ENCODE results near the gene PRKCG.

PRKCG gene

DNA sequence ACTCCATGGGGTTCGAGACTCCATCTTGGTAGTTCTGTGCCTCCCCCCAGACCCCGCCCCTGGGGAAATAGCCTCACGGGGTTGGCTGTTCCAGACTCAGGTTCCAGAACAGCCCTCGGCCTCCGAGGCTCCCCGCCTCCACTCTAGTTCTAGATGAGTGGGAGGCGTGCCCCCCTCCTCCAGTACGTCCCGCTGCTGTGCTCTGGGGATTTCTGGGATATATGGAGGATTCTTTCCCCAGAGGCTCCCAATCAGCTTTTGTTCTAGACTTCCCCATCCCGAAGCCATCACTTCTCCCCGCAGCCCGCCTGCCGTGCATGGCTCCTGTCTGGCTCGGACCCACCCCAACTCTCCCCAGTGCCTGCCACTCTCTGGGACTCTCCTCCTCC lies 25.2 kb downstream of the PRKCG start:
- TF ChIP-seq, protein P1, sequence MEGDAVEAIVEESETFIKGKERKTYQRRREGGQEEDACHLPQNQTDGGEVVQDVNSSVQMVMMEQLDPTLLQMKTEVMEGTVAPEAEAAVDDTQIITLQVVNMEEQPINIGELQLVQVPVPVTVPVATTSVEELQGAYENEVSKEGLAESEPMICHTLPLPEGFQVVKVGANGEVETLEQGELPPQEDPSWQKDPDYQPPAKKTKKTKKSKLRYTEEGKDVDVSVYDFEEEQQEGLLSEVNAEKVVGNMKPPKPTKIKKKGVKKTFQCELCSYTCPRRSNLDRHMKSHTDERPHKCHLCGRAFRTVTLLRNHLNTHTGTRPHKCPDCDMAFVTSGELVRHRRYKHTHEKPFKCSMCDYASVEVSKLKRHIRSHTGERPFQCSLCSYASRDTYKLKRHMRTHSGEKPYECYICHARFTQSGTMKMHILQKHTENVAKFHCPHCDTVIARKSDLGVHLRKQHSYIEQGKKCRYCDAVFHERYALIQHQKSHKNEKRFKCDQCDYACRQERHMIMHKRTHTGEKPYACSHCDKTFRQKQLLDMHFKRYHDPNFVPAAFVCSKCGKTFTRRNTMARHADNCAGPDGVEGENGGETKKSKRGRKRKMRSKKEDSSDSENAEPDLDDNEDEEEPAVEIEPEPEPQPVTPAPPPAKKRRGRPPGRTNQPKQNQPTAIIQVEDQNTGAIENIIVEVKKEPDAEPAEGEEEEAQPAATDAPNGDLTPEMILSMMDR (IDR thresholded peaks at IDR 0.05; ENCODE audit: low read depth, low read length) = no peak
- no peak overlapping the region for H3K4me3 ChIP-seq (replicated peaks in 1 of 2; ENCODE audit: low read depth in 2 of 2, low read length in 2 of 2)
- no peak for DNase-seq (ENCODE audit: low read depth in 2 of 2)

DNA sequence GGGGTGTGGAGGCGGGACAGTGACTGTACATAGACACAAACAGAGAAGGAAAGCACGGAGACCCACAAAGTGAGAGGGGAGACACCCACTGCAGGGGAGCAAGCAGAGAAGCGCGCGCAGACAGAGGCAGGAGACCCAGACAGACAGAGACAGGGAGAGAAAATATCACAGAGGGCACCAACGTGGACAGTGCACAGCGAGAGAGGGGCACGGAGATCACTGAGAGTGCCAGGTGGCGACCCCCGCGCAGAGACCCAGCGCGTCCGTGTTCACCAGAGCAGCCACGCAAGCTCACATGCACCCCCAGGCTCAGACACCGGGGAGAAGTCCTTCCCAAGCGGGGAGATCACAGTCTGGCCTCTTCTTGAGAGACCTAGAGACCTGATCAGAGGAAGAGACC lies 25.7 kb downstream of the PRKCG start:
- no peak overlapping the region for H3K4me3 ChIP-seq (replicated peaks in 1 of 2; ENCODE audit: low read depth in 2 of 2, low read length in 2 of 2)
- no peak for DNase-seq (ENCODE audit: low read depth in 2 of 2)

DNA sequence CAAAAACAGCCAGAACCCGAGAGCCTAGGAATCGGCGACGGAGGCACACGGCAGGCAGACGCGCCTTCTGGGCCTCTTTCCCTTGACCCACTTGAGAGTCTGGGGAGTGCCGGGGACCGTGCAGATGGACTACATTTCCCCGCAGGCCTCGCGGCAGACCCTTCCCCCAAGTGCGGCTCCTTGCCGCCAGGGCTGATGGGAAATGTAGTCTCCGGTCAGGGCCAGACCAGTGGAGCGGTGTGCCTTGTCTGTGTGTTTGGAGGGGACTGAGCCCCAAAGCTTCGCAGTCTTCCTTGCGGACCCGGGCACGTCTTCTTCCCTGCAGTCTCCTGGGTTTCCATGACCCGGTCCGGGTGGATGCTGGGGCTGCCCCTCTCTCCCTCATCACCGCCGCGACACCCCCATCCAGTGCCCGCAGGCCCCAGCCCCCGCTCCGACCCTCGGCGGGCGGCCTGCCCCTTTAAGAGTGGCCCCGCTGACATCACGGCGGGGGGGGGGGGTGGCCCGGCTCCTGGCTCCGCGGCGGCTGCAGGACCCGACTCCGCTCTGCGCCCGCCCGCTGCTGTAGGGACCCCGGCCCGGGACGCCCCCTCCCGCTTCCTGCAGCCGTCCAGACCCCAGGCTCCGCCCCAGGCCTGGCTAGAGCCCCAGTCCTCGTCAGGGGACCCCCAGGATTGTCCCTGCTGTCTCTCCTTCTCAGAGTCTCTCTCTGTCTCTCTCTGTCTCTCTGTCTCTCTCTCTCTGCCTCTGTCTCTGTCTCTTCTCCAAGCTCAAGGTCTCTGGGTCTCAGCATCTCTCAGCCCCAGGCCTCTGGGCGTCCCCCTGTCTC lies 26.3 kb downstream of the PRKCG start:
- DNase-seq (ENCODE audit: low read depth in 2 of 2) = peak; percentile 54 to 67
- TF ChIP-seq, protein P1 (IDR thresholded peaks at IDR 0.05; ENCODE audit: low read depth, low read length) = no peak
- H3K4me3 ChIP-seq (replicated peaks in 1 of 2; ENCODE audit: low read depth in 2 of 2, low read length in 2 of 2) = peak overlapping the region; percentile 42 to 46

More for the DNA sequence above, 25.7 kb downstream of the PRKCG start:
- TF ChIP-seq, protein P1 (IDR thresholded peaks at IDR 0.05; ENCODE audit: low read depth, low read length) = no peak

DNA sequence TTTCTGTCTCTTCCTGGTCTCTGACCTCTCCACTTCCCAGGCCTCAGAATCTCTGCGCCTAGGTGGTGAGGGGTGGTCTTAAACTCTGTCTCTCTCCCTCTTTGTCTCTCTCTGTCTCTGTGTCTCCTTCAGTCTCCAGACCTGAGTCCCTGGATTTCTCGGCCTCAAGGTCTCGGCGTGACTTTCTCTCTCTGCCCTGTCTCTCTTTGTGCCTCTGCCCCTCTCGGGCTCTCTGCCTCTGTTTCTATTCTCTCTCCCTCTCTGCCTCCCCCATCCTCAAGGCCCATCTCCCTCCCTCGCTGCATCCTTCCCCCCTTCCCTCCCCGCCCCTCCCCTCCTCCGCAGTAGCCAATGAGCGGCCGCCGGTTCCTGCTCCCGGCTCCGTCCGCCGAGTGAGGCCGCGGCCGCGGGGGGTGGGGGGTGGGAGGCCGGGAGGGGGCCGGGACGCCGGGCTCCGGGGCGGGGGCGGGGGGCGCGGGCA lies 27.0 kb downstream of the PRKCG start, which contains the start of gene CACNG7:
CACNG7 (plus strand) TSS at position 344 of the 481 bp plus-strand sequence. CDS start 3,554 bp downstream, outside the sequence.
- TF ChIP-seq, protein P1 (IDR thresholded peaks at IDR 0.05; ENCODE audit: low read depth, low read length) = no peak
- peak in 1 of 2 donors; percentile 48 for DNase-seq (ENCODE audit: low read depth in 2 of 2)
- H3K4me3 ChIP-seq (replicated peaks in 1 of 2; ENCODE audit: low read depth in 2 of 2, low read length in 2 of 2) = peak within 1 kb of the TSS; percentile 59 to 77

DNA sequence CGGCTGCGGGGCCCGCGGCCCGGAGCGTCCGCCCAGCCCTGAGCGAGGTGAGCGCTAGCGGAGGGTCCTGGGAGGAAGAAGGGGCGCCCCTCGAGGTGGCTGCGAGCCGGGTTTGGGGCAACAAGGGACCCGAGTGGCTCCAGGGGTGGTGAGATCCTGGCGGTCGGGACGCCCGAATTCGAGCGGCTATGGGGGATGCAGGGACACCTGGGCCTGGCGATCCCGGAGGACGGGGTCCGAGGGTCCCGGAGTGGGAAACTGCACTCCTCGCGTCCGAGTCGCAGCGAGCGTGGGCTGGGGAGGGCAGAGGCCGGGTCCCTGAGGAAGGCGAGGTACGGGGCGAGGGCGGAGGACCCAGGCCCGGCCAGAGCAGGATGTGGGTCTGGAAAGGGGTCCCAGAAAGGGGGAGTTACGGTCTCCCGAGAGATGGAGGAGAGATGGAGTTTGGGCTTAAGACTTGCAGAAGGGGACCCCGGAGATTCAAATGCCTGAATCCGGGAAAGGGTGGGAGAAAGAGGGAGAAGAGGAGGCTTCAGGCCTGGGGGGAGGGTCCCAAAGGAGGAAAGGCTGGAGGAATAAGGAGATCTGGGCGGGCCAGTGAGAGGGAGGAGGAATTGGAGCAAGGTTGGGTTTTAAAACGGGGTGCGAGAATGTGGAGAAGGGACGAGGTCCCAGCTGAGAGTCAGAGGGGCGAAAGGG lies 27.6 kb downstream of the PRKCG start:
- peak overlapping the region; percentile 59 to 77 for H3K4me3 ChIP-seq (replicated peaks in 1 of 2; ENCODE audit: low read depth in 2 of 2, low read length in 2 of 2)
- DNase-seq (ENCODE audit: low read depth in 2 of 2) = no peak
- TF ChIP-seq, protein P1 (IDR thresholded peaks at IDR 0.05; ENCODE audit: low read depth, low read length) = no peak

DNA sequence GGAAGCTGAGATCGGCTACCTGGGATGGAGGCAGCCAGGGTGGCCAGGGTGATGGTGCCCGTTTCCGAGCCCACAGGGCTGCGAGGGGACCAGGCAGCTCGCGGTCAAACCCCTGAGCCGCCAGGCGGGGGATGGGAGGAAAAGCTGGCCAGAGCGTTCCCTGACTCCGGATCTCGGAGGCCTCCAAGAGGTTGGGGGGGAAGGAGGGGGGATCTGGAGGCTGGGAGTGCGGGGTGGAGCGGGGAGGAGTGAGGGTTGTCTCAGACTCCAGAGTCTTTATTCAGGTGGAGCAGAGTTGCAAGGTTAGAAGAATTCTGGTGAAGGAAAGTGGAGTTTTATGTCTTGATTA lies 28.1 kb downstream of the PRKCG start:
- TF ChIP-seq, protein P1 (IDR thresholded peaks at IDR 0.05; ENCODE audit: low read depth, low read length) = no peak
- peak overlapping the region; percentile 59 to 77 for H3K4me3 ChIP-seq (replicated peaks in 1 of 2; ENCODE audit: low read depth in 2 of 2, low read length in 2 of 2)
- peak in 1 of 2 donors; percentile 31 for DNase-seq (ENCODE audit: low read depth in 2 of 2)
